Measurements from ENCODE around the gene NCLN. TPM values are rescaled to one million over a fixed set of nuclear protein-coding genes. Genes with fewer than 3 reads are reported as not detected.

Gene NCLN
- total and polyA plus RNA-seq, 2 donors (not counting 1 experiment from before 2014, with no cell fraction given) = 33.0 to 35.8 TPM

- Histone ChIP-seq H3K9me3 (ENCODE audit: control insufficient read depth, insufficient read depth, low read depth, low read length) (no peaks in the 10 kb centered on the region), H2AFZ (ENCODE audit: low read length) (no peak overlapping the region), H3K27me3 (ENCODE audit: control insufficient read depth, insufficient read depth, low read length) (no peaks in the 10 kb centered on the region), H3K4me3 (replicated peaks in 1 of 4; ENCODE audit: control extremely low read depth in 1 of 4, insufficient read depth in 1 of 4, low read depth in 3 of 4, low read length in 4 of 4) (no peak overlapping the region), H3K27ac (ENCODE audit: insufficient read depth, low read length) (no peak overlapping the region), H3K36me3 (ENCODE audit: control insufficient read depth, insufficient read depth, low read length) (no peaks in the 10 kb centered on the region), H4K20me1 (ENCODE audit: control insufficient read depth, extremely low read depth, insufficient read depth, low read length) (no peaks in the 10 kb centered on the region), H3K4me1 (ENCODE audit: control insufficient read depth, extremely low read depth, insufficient read depth, low read length) (no peaks in the 10 kb centered on the region), H3K9ac (ENCODE audit: insufficient read depth, low read length) (no peak overlapping the region), H3K4me2 (ENCODE audit: extremely low read depth, insufficient read depth, low read length) (no peak overlapping the region), H3K79me2 (ENCODE audit: control insufficient read depth, insufficient read depth, low read length) (no peaks in the 10 kb centered on the region)
- TF ChIP-seq EZH2 (IDR thresholded peaks at IDR 0.05; ENCODE audit: low read length, missing control alignments) (no peak), CTCF (conservative IDR thresholded peaks at IDR 0.05 in 1 of 2, IDR thresholded peaks at IDR 0.05 in 1 of 2; ENCODE audit: low read depth in 1 of 2, low read length in 2 of 2) (no peak)
- DNase-seq (ENCODE audit: low read depth in 2 of 2) = no peak
Observed at GRCh38 chr19:3149089-3149488, 36.6 kb upstream of the NCLN start.

- no peak for TF ChIP-seq CTCF (conservative IDR thresholded peaks at IDR 0.05 in 1 of 2, IDR thresholded peaks at IDR 0.05 in 1 of 2; ENCODE audit: low read depth in 1 of 2, low read length in 2 of 2)
- TF ChIP-seq EZH2 (IDR thresholded peaks at IDR 0.05; ENCODE audit: low read length, missing control alignments) = no peak
- Histone ChIP-seq H3K4me2 (ENCODE audit: extremely low read depth, insufficient read depth, low read length) (no peak overlapping the region), H2AFZ (ENCODE audit: low read length) (no peak overlapping the region)
Observed at GRCh38 chr19:3149526-3150505, 35.9 kb upstream of the NCLN start.

DNA sequence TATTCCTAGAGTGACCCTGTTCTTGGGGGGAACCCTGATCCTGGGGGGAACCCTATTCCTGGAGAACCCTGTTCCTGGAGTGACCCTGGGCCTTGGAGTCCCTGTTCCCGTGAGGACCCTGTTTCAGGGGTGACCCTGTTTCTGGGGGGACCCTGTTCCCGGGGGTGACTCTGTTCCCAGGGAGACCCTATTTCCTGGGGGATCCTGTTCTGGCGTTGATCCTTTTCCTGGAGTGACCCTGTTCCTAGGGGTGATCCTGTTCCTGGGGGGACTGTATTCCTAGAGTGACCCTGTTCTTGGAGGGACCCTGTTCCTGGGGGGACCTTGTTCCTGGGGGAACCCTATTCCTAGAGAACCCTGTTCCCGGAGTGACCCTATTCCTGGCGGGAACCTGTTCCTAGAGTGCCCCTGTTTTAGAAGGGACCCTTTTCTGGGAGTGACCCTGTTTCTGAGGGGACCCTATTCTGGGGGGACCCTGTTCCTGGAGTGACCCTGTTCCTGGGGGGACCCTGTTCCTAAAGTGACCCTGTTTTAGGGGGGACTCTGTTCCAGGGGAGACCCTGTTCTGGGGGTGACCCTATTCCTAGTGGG lies 34.9 kb upstream of the NCLN start:
- Histone ChIP-seq H3K79me2 (ENCODE audit: control insufficient read depth, insufficient read depth, low read length) (no peaks in the 10 kb centered on the region), H4K20me1 (ENCODE audit: control insufficient read depth, extremely low read depth, insufficient read depth, low read length) (no peaks in the 10 kb centered on the region), H3K27me3 (ENCODE audit: control insufficient read depth, insufficient read depth, low read length) (no peaks in the 10 kb centered on the region), H3K36me3 (ENCODE audit: control insufficient read depth, insufficient read depth, low read length) (no peaks in the 10 kb centered on the region), H2AFZ (ENCODE audit: low read length) (no peak overlapping the region), H3K4me2 (ENCODE audit: extremely low read depth, insufficient read depth, low read length) (no peak overlapping the region), H3K9me3 (ENCODE audit: control insufficient read depth, insufficient read depth, low read depth, low read length) (no peaks in the 10 kb centered on the region), H3K4me3 (replicated peaks in 1 of 4; ENCODE audit: control extremely low read depth in 1 of 4, insufficient read depth in 1 of 4, low read depth in 3 of 4, low read length in 4 of 4) (no peak overlapping the region), H3K27ac (ENCODE audit: insufficient read depth, low read length) (no peak overlapping the region), H3K9ac (ENCODE audit: insufficient read depth, low read length) (no peak overlapping the region), H3K4me1 (ENCODE audit: control insufficient read depth, extremely low read depth, insufficient read depth, low read length) (peaks cover 6% of the 10 kb centered on the region)
- no peak for TF ChIP-seq CTCF (conservative IDR thresholded peaks at IDR 0.05 in 1 of 2, IDR thresholded peaks at IDR 0.05 in 1 of 2; ENCODE audit: low read depth in 1 of 2, low read length in 2 of 2)
- TF ChIP-seq EZH2 (IDR thresholded peaks at IDR 0.05; ENCODE audit: low read length, missing control alignments) = no peak
- DNase-seq (ENCODE audit: low read depth in 2 of 2) = no peak

More at GRCh38 chr19:3149526-3150505, 35.9 kb upstream of the NCLN start:
- DNase-seq (ENCODE audit: low read depth in 2 of 2) = no peak
- H3K4me3 ChIP-seq (replicated peaks in 1 of 4; ENCODE audit: control extremely low read depth in 1 of 4, insufficient read depth in 1 of 4, low read depth in 3 of 4, low read length in 4 of 4) = no peak overlapping the region
- no peaks in the 10 kb centered on the region for H4K20me1 ChIP-seq (ENCODE audit: control insufficient read depth, extremely low read depth, insufficient read depth, low read length)
- no peaks in the 10 kb centered on the region for H3K79me2 ChIP-seq (ENCODE audit: control insufficient read depth, insufficient read depth, low read length)
- H3K27ac ChIP-seq (ENCODE audit: insufficient read depth, low read length) = no peak overlapping the region
- no peak overlapping the region for H3K9ac ChIP-seq (ENCODE audit: insufficient read depth, low read length)
- H3K27me3 ChIP-seq (ENCODE audit: control insufficient read depth, insufficient read depth, low read length) = no peaks in the 10 kb centered on the region
- no peaks in the 10 kb centered on the region for H3K36me3 ChIP-seq (ENCODE audit: control insufficient read depth, insufficient read depth, low read length)
- H3K9me3 ChIP-seq (ENCODE audit: control insufficient read depth, insufficient read depth, low read depth, low read length) = no peaks in the 10 kb centered on the region
- peaks cover 3% of the 10 kb centered on the region for H3K4me1 ChIP-seq (ENCODE audit: control insufficient read depth, extremely low read depth, insufficient read depth, low read length)
